ENCODE data around the gene VDAC1. TPM values are rescaled to one million over a fixed set of nuclear protein-coding genes. Genes with fewer than 3 reads are reported as not detected.
"Not testable (repeated sequence)": the region's sequence is repeated elsewhere in the genome, so short reads cannot be mapped to it uniquely, and the experiment has no call there.

VDAC1 gene
- total RNA-seq, 1 donor from 2014 or later, result 186 TPM

- Mint-ChIP-seq H3K36me3 (peaks cover 22% of the 10 kb centered on the region), H3K4me3 (no peak overlapping the region), H3K27me3 (no peaks in the 10 kb centered on the region), H3K4me1 (ENCODE audit: unreplicated experiment) (peaks cover 5% of the 10 kb centered on the region), H3K27ac (no peak overlapping the region), H3K9me3 (no peaks in the 10 kb centered on the region)
- no peak for DNase-seq (ENCODE audit: extremely low spot score, unreplicated experiment)
- TF ChIP-seq CTCF (conservative IDR thresholded peaks at IDR 0.05), result no peak
Observed at GRCh38 chr5:133977161-133977787, 27.5 kb downstream of the VDAC1 start.

- not testable (repeated sequence) for H3K9me3 Mint-ChIP-seq; H3K4me1 Mint-ChIP-seq (ENCODE audit: unreplicated experiment); H3K27me3 Mint-ChIP-seq; H3K4me3 Mint-ChIP-seq; H3K27ac Mint-ChIP-seq; DNase-seq (ENCODE audit: extremely low spot score, unreplicated experiment)
- peaks cover 17% of the 10 kb centered on the region for H3K36me3 Mint-ChIP-seq
Observed at GRCh38 chr5:133975546-133975945, 29.2 kb downstream of the VDAC1 start.

- no peak for TF ChIP-seq CTCF (conservative IDR thresholded peaks at IDR 0.05)
- DNase-seq (ENCODE audit: extremely low spot score, unreplicated experiment), result no peak
- H3K36me3 Mint-ChIP-seq, result peaks cover 11% of the 10 kb centered on the region
- H3K4me1 Mint-ChIP-seq (ENCODE audit: unreplicated experiment), result peaks cover 9% of the 10 kb centered on the region
- no peak overlapping the region for H3K27ac Mint-ChIP-seq
- no peak overlapping the region for H3K4me3 Mint-ChIP-seq
- no peaks in the 10 kb centered on the region for H3K27me3 Mint-ChIP-seq
- no peaks in the 10 kb centered on the region for H3K9me3 Mint-ChIP-seq
Observed at GRCh38 chr5:133974142-133974541, 30.6 kb downstream of the VDAC1 start.

GRCh38 chr5:133970325-133970909 is 34.4 kb downstream of the VDAC1 start:
- Mint-ChIP-seq H3K27me3 (no peaks in the 10 kb centered on the region), H3K9me3 (no peaks in the 10 kb centered on the region), H3K4me1 (ENCODE audit: unreplicated experiment) (peaks cover 29% of the 10 kb centered on the region), H3K36me3 (peaks cover 11% of the 10 kb centered on the region), H3K4me3 (peak overlapping the region; percentile 99), H3K27ac (peak overlapping the region; percentile 98)
- TF ChIP-seq CTCF (conservative IDR thresholded peaks at IDR 0.05), result no peak
- DNase-seq (ENCODE audit: extremely low spot score, unreplicated experiment), result no peak

GRCh38 chr5:133969654-133970324 is 35.0 kb downstream of the VDAC1 start:
- H3K27ac Mint-ChIP-seq, result peak overlapping the region; percentile 98
- no peak for DNase-seq (ENCODE audit: extremely low spot score, unreplicated experiment)
- TF ChIP-seq CTCF (conservative IDR thresholded peaks at IDR 0.05), result no peak
- H3K4me3 Mint-ChIP-seq, result peak overlapping the region; percentile 99
- peaks cover 29% of the 10 kb centered on the region for H3K4me1 Mint-ChIP-seq (ENCODE audit: unreplicated experiment)
- no peaks in the 10 kb centered on the region for H3K9me3 Mint-ChIP-seq
- H3K36me3 Mint-ChIP-seq, result peaks cover 16% of the 10 kb centered on the region
- no peaks in the 10 kb centered on the region for H3K27me3 Mint-ChIP-seq
